ENCODE data around the gene KIRREL3. TPM values are rescaled to one million over a fixed set of nuclear protein-coding genes. Genes with fewer than 3 reads are reported as not detected.

The KIRREL3 gene
- total and polyA plus RNA-seq, 2 of the 8 experiments (the other 6 are each of a cell fraction or from before 2014, with no cell fraction given) = 0.29 to 0.32 TPM

GRCh38 chr11:126422446-126422845 is 578.1 kb downstream of the KIRREL3 start:
- H3K9ac ChIP-seq (replicated peaks in 1 of 4; ENCODE audit: extremely low read depth in 1 of 4, low read depth in 3 of 4, low read length in 3 of 4) = no peak overlapping the region
- no peak overlapping the region for H2BK15ac ChIP-seq (ENCODE audit: low read length)
- H3K56ac ChIP-seq (replicated peaks; ENCODE audit: insufficient read length, low read depth, low read length) = no peak overlapping the region
- no peak overlapping the region for H3K18ac ChIP-seq (ENCODE audit: extremely low read depth, low read length)
- no peak overlapping the region for H2AK5ac ChIP-seq (ENCODE audit: low read depth, low read length)
- DNase-seq (ENCODE audit: low read depth in 1 of 2, low spot score in 2 of 2) (no peak), FAIRE-seq (no peak)
- no peak overlapping the region for H3K4ac ChIP-seq (replicated peaks; ENCODE audit: insufficient read length, low read depth, low read length)
- no peak overlapping the region for H2AFZ ChIP-seq (ENCODE audit: low read length)
- H2BK5ac ChIP-seq (ENCODE audit: low read depth, low read length) = no peak overlapping the region
- 89% methylated on average over 2 of the region's 2 CpGs; no CpG with 5 or more reads in 1 of the 2 experiments for WGBS, 2 experiments (ENCODE audit: extremely low coverage in 1 of 2, insufficient coverage in 1 of 2, insufficient read length in 1 of 2, insufficient replicate concordance in 2 of 2, low coverage in 1 of 2, low lambda C conversion rate in 2 of 2, missing lambda C conversion rate in 1 of 2)
- ChIA-PET CTCF (ENCODE audit: partially characterized antibody) (interaction anchor here (1.2 to 4.8 kb wide), 4 partner anchors 11 to 112 kb away, joined by 3 to 20 read pairs (median 8); no protein-coding TSS in a partner anchor), POLR2A (ENCODE audit: partially characterized antibody) (interaction anchor here (0.7 to 1.8 kb wide), 3 partner anchors 9 to 119 kb away, joined by 3 to 6 read pairs (median 3); partner anchors contain the start of gene DCPS)
- TF ChIP-seq TAF1 (IDR thresholded peaks at IDR 0.05; ENCODE audit: low read depth, low read length) (no peak), JUN (IDR thresholded peaks at IDR 0.05; ENCODE audit: low read depth, low read length) (no peak), RFX5 (IDR thresholded peaks at IDR 0.05; ENCODE audit: borderline replicate concordance, low read depth, low read length) (no peak), POU5F1 (IDR thresholded peaks at IDR 0.05; ENCODE audit: low read depth, low read length) (no peak), SIX5 (IDR thresholded peaks at IDR 0.05; ENCODE audit: low read depth, low read length) (no peak), HDAC6 (IDR thresholded peaks at IDR 0.05; ENCODE audit: low read depth, low read length) (no peak), KDM1A (IDR thresholded peaks at IDR 0.05; ENCODE audit: borderline replicate concordance, low read length) (no peak), EGR1 (IDR thresholded peaks at IDR 0.05; ENCODE audit: borderline replicate concordance, low read depth, low read length) (no peak), FOSL1 (IDR thresholded peaks at IDR 0.05; ENCODE audit: insufficient read depth, low read depth, low read length) (no peak), ASH2L (IDR thresholded peaks at IDR 0.05; ENCODE audit: low read length) (no peak), EZH2 (IDR thresholded peaks at IDR 0.05; ENCODE audit: low read depth, low read length, severe bottlenecking) (no peak), JUND (IDR thresholded peaks at IDR 0.05; ENCODE audit: low read length) (no peak), RAD21 (IDR thresholded peaks at IDR 0.05 in 1 of 2, conservative IDR thresholded peaks at IDR 0.05 in 1 of 2; ENCODE audit: low read depth in 2 of 2, low read length in 2 of 2) (no peak), USF2 (IDR thresholded peaks at IDR 0.05; ENCODE audit: low read length) (no peak)
- no peak overlapping the region for H2BK120ac ChIP-seq (replicated peaks; ENCODE audit: low read depth, low read length)
- H3K4me3 ChIP-seq (ENCODE audit: extremely low read depth in 1 of 4, insufficient read depth in 2 of 4, low read depth in 3 of 4, low read length in 4 of 4) = no peak overlapping the region
- no peaks in the 10 kb centered on the region for H3K9me3 ChIP-seq (ENCODE audit: insufficient read depth in 2 of 2, low read depth in 1 of 2, low read length in 1 of 2)
- no peaks in the 10 kb centered on the region for H3K79me1 ChIP-seq (ENCODE audit: low read depth, low read length)
- H3K14ac ChIP-seq (ENCODE audit: insufficient read length) = no peak overlapping the region
- no peak overlapping the region for H3K4me2 ChIP-seq (ENCODE audit: insufficient read depth in 1 of 2, low read depth in 2 of 2, low read length in 2 of 2)
- H4K8ac ChIP-seq (ENCODE audit: extremely low read depth, insufficient read depth, low read length) = no peak overlapping the region
- H3K23ac ChIP-seq (ENCODE audit: insufficient read length) = no peak overlapping the region
- H4K5ac ChIP-seq (ENCODE audit: insufficient read length, low read depth, low read length) = no peak overlapping the region
- H2BK12ac ChIP-seq (ENCODE audit: low read depth, low read length) = no peak overlapping the region
- H2BK20ac ChIP-seq (ENCODE audit: low read length) = no peak overlapping the region
- no peaks in the 10 kb centered on the region for H3K36me3 ChIP-seq (ENCODE audit: control insufficient read depth in 2 of 4, insufficient read depth in 4 of 4, low read length in 3 of 4)
- H3K4me1 ChIP-seq (replicated peaks in 1 of 4; ENCODE audit: control insufficient read depth in 3 of 4, insufficient read depth in 4 of 4, low read length in 3 of 4) = no peaks in the 10 kb centered on the region; a peak in 1 of 7 replicates
- no peaks in the 10 kb centered on the region for H3K27me3 ChIP-seq (replicated peaks in 1 of 4; ENCODE audit: control insufficient read depth in 3 of 4, extremely low read depth in 1 of 4, insufficient read depth in 3 of 4, low read length in 3 of 4)
- no peak overlapping the region for H3K27ac ChIP-seq (ENCODE audit: low read depth, low read length)
- no peaks in the 10 kb centered on the region for H4K20me1 ChIP-seq (replicated peaks in 1 of 2; ENCODE audit: control insufficient read depth in 1 of 2, insufficient read depth in 2 of 2, low read length in 2 of 2)
- H3K23me2 ChIP-seq (ENCODE audit: low read depth, low read length) = no peaks in the 10 kb centered on the region
- H3K79me2 ChIP-seq (ENCODE audit: control insufficient read depth in 1 of 2, insufficient read depth in 2 of 2, low read length in 2 of 2) = no peaks in the 10 kb centered on the region
- no peak overlapping the region for H4K91ac ChIP-seq (replicated peaks; ENCODE audit: insufficient read length, low read length)

Measured in H1 (cell line).